ENCODE data around the gene DENND1A.

- TF ChIP-seq TAF1 (IDR thresholded peaks at IDR 0.05; ENCODE audit: borderline replicate concordance, insufficient read depth, low read length): no peak
- TF ChIP-seq SIN3A (IDR thresholded peaks at IDR 0.05; ENCODE audit: borderline replicate concordance, insufficient read depth, low read length): no peak
- no peak for TF ChIP-seq REST (IDR thresholded peaks at IDR 0.05; ENCODE audit: insufficient read depth in 1 of 2, low read depth in 2 of 2, low read length in 2 of 2)
- TF ChIP-seq POLR2AphosphoS5 (IDR thresholded peaks at IDR 0.05; ENCODE audit: low read depth, low read length): no peak
- no peak for TF ChIP-seq FOXP2 (optimal IDR thresholded peaks at IDR 0.05; ENCODE audit: borderline replicate concordance, extremely low read depth, extremely low read length, insufficient read depth)
Observed at GRCh38 chr9:123362856-123363255, 567.1 kb downstream of the DENND1A start.

All from PFSK-1 (cell line).